Activated naive CD4-positive, alpha-beta T cell treated with anti-CD3 and anti-CD28 coated beads, Interleukin-2, amount 10 ng/mL, durations not matched to agents 5 hours and 36 hours (primary cell): ENCODE measurements around the gene FAM216B. TPM values are rescaled to one million over a fixed set of nuclear protein-coding genes. Genes with fewer than 3 reads are reported as not detected.

Experiments
- total RNA-seq, 2 experiments: library from RNA; stranded (reverse); gene quantifications; one replicate each; pipeline ENCODE4 v1.2.3, GENCODE V29; 2021

FAM216B gene
- not detected for total RNA-seq

GRCh38 chr13:42781352-42781751, at the start of gene FAM216B:
Gene FAM216B, plus strand, starts transcription at chr13:42781584. Its CDS starts 2,484 bp downstream, at chr13:42784068.

Other genes starting within 250 kb of the FAM216B start
- under 1 TPM; 0.55 TPM for gene TNFSF11, start 207.4 kb upstream of the FAM216B start, total RNA-seq
- 10 to 100 TPM; 37.4 to 41.7 TPM for gene EPSTI1, start 210.7 kb downstream of the FAM216B start, total RNA-seq
- 10 to 100 TPM; 13.9 to 15.6 TPM for gene DNAJC15, start 242.0 kb downstream of the FAM216B start, total RNA-seq